ENCODE measurements around the gene RHEB.

The RHEB gene

DNA sequence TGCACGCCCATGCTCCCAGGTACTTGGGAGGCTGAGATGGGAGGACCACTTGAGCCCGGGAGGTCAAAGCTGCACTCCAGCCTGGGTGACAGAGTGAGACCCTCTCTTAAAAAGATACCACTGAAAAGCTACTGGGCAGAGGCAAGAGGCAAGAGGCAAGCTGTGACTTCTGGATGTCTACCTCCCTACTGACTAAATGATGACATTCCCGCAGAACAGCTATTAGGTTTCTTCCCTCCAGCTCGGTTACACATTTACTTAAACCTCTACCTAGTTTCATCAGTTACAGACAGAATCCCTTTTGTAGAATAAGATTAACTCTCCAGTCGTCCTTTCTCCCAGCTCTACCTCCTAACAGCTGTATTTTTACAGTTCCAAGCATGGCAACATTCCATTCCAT is 21.2 kb downstream of the RHEB start:
- DNase-seq, result no peak

DNA sequence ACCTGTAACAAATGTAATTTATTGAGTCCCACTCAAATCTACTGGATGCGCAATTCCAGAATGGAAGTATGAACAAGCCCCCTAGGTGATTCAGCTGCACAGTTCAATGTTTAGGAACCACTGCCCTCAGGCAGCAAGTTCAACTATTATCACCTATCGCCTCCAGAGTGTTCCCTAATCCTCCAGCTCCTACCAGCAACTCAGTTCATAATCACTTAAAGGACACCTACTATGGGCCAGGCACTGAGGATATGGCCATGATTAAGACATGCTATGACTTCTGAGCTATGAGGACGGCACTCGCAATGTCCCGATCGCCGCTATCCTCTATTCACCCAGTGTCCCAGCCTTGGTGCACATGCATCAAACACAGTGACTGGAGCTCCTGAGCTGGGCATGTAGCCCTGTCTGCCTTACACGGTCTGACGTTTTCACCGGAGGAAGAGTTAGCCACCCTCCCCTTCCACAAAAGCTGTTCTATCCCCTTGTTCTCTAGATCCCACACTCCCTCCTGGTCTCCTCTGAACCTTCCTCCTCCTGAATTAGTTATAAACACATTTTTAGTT is 22.3 kb downstream of the RHEB start:
- no peak for DNase-seq

DNA sequence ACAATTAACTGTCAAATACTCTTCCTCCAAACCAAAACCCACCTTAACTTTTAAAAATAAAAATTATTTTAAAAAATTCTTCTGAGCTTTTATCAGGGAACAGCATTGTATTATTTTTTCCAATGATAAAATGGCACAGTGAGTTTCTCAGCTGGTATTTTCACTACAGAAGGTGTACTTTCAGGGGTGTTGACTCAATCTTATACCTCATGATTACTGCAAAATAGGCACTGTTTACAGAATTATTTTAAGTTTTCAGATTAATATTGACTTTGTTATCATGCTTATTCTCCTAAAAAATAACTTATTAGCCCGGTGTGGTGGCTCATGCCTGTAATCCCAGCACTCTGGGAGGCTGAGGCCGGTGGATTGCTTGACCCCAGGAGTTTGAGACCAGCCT is 24.3 kb downstream of the RHEB start:
- DNase-seq, result no peak

DNA sequence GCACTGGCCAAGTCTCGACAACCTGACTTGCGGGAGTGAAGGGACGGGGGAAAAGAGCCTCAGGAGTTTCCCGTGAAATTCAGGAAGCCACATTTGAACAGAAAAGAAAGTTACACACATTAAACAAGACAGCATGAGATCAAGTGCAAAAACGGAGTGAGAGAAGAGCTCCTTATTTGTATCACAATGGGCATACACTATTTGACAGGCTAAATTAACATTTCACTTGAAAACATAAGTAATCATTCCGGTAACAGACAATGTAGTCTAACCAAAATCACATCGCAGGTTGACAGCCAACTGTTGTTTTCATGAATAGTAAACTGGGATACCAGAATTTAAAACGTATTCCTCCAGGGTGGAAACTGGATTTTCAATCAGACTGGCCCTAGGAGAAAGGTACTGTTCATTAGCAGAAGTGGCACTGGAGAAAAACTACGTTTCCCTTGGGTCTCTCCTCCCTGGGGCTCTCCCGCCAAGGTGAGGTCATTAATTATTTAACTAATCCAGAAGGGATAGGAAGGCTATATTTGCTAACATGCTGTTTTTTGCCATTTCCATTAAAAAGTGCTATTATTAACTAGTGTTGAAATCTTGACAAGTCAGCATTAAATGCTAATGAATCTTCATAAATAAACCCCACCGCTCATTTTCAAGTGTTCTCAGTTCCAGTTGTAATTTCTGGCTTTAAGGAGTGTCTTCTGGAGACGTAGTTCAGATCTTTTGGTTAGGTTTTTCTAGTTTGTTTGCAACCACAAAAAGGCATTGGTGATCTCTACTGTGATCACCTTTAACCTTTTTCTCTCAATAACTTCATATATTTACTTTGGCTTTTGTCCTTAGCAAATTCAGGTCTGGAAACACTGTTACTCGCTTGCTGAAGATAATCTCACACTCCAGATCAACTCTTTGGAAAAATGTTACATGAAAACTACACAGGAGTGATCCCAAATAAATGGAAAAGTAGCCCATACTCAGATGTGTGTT is 25.1 kb downstream of the RHEB start:
- DNase-seq, result peak; percentile 10

DNA sequence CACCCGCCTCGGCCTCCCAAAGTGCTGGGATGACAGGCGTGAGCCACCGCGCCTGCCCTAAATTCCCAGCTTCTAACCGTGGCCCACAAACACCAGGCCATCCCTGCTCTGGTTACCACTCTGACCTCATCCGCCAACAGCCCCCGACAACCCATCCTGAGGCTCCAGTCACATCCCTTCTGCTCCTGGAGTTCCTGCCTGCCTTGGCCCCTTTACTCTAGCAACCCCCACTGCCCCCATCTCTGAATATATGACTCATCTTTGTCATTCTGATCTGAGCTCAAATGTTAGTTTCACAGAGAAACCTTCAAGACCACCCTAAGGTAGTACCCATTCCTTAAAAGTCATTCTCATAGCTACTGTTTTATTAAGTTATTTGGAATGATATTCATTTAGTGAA is 26.6 kb downstream of the RHEB start:
- DNase-seq, result no peak

DNA sequence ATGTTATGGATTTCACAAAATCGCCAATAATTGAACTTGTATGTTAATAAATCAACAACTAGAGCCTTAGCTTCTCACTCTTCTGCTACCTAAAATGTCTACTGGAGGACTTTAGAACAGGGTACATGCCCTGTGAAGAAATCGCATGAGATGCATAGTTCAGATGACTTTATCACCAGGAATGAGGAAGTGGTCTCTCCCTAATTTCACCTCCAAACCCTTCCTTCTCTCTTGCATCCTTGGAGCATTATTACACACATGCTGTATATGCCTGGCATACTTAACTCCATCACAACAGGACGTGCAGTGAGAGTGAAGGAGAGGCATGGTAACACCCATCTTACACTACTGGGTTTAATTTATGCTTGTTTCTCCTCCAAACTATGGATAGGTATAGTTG is 27.8 kb downstream of the RHEB start:
- no peak for DNase-seq

DNA sequence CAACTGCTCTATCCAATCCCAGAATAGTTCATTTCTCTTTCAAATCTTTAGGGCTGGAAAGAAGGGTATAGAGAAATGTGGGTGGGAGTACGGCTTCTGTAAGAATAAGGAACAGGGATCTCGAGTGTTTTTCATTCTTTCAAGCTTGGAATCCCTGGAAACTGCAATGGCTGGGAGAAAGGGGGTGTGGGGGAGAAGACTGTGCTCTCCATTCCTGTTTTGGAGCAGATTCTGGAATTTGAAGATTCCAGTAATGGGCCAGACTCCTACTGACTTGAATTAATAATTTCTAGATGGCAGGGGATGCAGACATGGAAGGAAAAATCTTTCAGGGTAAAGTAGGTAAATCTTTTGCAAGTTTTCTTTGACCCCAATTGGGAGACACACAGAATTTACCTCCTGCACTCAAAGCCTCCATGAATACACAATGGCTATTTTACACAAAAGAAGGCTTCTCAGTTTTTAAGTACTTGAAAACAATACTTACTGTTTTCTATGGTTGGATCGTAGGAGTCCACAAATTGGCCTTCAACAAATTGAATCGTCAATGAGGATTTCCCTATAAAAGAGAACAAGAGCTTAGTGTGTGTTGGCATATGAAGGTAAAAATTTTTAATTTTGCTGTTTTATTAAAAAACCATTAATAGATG is 29.1 kb downstream of the RHEB start:
- no peak for DNase-seq

DNA sequence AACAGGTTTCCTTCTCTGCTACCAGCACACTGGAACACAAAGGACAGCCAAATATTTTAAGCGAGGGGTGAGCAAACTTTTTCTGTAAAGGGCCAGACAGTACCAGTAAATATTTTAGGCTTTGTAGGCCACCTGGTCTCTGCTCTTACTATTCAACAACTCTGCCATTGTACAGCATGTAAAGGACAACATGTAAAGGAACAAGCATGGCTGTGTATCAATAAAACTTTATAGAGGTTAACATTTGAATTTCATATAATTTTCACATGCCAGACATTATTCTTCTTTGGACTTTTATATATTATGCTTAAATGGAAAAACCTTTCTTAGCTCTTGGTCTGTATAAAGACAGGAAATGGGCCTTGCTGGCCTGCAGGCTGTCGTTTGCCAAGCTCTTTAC is 30.2 kb downstream of the RHEB start:
- DNase-seq, result no peak

DNA sequence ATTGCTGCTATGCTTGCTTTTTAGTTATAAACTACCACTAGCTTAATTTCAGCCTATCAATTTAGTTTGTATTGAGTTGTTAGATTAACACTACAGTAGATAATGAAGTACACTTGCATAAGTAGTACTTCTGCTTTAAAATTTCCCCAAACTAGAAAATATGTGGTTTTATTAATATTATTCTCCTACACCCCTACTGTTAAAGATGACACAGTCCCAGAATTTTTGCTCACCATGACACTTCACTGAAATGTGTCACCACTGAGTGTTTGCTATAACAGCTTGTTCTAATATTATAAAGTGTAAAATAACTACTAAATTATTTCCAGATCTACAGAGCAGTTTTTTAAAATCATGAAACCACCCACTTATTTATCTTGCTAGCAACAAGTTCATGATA is 31.6 kb downstream of the RHEB start:
- no peak for DNase-seq

DNA sequence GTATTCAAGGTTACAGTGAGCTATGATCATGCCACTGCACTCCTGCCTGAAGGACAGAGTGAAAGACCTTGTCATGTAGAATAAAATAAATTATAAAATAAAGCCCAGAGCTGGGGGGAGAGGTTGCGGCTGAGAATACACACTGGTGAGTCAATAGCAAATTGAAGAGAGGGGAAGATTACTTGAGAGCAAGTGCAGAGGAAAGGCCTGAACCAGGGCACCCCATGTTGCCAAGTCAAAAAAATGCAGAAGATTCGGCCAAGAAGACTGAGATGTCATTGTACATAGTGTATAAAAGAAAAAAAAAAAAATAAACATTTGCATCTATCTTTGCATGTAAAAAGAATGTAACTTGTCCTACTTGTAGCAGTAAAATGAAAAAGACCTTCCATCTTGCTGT is 32.5 kb downstream of the RHEB start:
- DNase-seq, result no peak

DNA sequence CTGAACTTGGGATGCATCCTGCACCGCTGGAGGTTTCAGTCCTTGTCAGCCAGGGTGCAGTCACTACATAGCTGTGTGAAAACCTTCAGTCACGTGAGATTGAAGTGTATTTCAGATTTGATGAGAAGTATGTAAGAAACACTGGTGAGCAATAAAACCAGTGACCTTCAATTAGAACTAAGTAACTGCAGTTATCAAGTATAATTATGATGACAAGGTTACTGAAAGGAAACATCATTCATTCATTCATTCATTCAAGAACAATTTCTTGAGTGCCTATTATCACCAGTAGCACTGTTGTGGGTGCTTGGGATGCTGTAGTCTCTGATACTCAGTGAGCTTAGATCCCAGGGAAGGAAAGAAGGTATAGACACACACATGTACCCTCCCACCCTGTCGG is 33.6 kb downstream of the RHEB start:
- no peak for DNase-seq

DNA sequence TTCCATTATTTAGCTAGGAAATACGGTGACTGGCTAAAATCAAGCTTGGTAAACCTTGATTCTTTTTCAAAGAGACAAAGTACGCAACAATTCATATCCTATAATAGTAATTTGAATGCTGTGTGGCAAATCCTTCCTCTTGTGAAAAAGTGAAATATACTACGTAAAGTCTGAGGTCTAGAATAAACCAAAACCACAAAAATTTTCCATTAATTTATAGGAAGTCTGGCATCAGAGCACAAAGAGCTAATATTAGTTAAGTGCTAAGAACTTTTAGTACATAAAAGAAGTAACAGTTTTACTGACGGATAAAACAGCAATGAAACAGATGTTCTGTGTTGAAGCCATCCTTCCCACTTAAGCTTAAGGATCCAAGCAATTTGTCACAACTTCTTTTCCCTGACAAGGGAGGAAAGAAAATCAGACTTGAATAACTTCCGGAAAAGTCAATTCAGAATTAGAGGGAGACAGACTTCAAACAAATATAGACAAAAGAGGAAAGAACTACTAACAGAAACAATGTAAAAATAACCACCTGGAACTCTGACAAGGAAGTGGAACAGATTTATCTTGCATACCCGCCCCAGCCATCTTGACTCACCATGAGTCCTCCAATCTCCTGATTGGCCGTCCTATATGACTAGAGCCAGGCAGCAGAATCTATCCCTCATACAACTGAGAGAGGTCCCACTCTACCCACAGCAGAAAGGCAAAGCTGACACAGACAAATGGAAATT is 34.6 kb downstream of the RHEB start:
- no peak for DNase-seq

DNA sequence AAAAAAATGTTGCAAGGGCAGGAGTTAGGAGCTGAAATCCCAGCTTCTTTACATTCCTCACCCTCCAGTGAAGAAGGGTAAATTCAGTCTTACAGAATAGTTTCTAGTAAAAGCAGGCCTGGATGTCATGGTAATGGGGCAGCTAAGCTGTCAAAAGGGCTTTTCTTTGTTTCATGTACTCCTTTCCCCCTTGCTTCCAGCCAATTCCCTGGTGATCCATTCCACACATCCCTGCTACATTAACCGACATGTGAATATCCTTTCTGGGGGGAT is 36.0 kb downstream of the RHEB start:
- DNase-seq, result no peak

DNA sequence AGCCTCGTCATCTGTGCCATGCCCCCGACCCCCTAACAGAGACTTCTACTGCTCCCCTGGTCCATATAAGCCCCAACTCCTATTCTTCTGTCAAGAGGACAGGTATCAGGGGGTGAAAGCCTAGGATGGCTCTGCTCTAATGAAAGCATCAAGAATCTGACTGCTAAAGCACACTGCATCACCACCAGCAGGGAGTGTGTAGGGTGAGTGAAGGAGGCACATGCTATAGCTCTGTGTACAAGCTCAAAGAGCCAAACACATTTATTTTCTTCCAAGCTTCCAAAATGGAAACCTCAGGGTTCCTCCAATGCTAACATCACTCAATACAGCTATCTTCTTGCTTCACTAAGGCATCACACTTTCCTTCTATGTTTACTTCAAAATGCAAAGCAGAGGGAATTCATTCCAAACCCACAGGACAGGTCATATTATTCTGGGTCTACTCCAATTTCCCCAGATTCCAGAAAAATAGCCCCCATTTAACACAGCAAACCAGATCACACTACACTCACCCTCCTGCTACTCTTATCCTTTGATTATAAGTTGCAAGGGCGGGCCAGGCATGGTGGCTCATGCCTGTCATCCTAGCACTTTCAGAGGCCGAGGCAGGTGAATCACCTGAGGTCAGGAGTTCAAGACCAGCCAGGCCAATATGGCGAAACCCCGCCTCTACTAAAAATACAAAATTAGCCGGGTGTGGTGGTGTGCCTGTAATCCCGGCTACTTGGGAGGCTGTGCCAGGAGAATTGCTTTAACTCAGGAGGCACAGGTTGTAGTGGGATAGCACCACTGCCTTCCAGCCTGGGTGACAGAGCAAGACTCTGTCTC is 36.6 kb downstream of the RHEB start:
- no peak for DNase-seq

DNA sequence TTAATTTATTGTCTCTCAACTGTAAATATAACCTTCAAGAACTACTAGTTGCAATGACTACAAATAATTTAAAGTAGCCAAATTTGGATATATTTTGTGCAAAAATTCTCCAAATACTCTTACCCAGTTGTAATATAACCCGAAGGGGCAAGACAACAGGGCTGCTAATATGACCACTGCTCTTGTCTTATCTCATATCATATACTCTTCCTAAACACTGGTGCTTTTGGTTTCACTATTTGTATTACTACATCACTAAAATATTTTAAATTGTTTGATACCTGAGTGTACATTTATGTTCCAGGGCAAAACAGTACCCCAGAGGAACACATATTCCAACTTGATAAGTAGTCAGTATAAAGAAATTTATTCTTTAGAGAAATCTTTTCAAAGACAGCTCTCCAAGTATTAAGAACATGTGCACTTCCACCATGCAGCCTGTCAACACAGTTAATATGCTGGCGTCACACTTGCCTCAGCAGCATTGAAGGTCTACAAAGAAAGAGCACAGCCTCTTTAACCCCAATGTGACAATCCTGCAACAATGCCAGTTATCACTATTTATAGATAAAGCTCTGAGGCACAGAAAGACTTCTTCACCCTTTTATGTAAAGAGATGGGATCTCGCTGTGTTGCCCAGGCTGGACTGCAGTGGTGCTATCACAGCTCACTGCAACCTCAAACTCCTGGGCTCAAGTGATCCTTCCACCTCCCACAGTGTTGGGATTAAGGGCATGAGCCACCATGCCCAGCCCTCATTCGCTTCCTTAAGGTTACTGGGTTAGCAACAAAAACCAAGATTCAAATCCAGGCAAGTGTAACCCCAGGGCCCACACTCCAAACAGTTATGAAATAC is 37.8 kb downstream of the RHEB start:
- DNase-seq, result no peak

DNA sequence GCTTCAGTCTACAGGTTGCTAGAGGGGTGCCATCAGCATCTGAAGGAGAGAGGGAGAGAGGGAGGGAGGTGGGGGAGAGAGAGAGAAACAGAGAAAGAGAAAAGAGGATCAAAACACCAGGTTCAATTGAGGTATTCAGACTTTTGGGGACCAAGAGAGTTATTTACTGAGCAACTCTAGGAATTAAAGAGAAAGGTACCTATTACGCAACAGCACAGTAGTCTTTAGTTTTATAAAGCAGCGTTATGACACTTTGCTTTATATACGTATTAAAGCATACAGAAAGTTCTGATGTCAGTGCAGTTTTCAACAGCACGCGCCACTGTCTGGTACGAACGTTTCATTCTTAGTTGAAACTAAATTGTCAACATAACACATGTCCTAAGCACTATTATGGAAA is 41.8 kb downstream of the RHEB start:
- DNase-seq, result no peak

DNA sequence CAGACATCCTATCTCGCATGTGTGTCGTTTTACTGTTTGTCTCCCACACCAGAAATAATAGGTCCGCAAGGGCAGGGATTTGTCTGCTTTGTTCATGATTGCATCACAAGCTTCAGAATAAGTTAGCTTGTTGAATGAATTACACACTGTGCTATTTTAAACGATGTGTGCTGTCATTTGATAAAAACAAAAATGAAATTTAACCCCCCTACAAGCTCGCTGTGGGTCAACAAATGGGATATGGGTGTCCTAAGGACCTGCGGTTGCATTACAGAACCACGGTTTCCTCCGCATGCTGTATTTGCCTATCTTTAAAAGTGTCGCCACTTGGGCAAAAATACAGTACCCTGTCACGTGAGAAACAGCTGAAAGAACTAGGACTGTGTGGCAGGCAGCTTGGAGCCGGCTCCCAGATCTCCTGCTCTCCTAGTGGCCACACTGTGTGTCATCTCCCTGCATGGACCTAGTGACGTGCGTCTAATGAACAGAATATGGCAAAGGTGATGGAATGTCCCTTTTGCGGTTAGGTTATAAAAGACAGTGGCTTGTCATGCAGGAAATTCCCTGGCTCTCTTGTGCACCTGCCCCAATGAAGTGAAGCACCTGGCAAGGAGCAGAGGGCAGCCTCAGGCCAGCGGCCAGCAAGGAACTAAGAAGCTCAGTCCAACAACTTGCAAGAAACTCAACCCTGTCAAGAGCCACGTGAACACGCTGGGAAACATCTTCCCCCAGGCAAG is 46.9 kb downstream of the RHEB start:
- DNase-seq, result no peak

DNA sequence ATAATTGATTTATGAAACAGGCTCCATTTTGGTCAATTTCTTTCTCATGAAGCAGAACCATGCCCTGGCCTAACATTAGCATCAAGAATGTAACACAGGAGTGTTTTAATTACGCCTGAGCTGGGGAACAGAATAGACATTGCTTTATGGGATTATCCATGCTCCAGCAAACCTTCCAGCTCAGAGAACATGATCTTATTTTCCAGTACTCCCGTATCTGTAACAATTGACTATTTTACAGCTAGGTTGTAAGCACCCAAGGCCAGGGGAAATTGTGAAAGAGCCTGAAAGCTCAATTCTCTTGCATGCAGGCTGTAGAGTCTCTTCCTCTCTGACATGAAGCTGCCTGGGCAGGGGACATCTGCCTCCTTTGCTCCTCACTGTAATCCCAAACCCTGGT is 49.0 kb downstream of the RHEB start:
- DNase-seq, result no peak

DNA sequence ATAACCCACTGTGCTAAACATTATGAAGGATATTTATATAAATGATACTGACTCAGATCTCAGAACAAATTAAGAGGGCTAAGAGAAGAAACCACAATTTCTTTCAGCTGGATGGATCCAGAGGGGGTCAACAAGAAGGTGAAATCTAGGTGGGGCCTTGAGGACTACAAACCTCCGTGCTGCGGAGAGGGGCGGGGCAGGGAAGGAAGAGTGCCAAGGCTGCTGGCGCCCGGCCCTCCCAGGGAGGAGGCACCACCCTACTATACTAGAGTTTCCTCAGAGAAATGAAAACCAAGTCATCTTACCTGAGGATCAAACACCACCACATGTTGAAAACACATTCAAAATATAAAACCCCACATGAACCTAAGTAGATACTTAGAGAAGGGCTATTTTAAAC is 50.4 kb downstream of the RHEB start:
- no peak for DNase-seq

DNA sequence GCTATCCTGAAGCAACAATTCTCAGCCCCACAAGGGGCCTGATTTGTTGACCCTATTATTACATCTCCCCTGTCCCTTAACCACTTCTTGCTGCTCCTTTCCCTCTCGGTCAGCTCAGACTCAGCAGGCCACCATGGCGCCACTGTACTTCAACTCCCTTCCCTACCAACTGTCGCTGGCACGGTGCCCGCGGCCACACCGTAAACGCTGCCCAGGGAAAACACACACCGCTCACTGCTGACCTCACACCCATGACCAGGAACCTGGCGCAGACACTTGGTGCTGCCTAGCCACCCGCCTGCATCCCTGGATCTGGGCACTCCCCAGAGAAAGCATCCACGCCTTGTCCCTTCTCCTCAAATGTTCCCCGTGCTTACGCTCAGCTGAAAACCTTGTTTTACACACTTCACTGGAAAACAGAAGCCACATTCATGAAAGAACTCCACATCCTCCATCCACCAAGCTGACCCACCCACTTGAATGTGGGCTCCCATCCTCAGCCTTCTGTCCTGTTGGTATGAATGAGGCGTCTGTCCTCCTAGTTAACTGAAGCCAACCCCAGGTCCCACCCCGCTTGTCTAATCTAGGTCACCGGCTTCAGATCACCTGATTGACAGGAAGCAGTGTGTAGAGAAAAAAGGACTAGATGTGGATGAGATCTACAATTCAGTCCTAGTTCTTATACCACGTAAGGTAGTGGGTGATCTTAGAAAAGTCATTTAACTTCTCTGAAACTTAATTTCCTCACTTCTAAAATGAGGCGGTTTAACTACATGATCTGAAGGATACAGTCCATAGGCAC is 51.3 kb downstream of the RHEB start:
- peak; percentile 37 for DNase-seq

Data from NCI-H69 (cell line).